ENCODE results near the gene MTMR1.
A peak's percentile ranks its signal among the peaks of the same experiment; 100 is the strongest.

Gene MTMR1

DNA sequence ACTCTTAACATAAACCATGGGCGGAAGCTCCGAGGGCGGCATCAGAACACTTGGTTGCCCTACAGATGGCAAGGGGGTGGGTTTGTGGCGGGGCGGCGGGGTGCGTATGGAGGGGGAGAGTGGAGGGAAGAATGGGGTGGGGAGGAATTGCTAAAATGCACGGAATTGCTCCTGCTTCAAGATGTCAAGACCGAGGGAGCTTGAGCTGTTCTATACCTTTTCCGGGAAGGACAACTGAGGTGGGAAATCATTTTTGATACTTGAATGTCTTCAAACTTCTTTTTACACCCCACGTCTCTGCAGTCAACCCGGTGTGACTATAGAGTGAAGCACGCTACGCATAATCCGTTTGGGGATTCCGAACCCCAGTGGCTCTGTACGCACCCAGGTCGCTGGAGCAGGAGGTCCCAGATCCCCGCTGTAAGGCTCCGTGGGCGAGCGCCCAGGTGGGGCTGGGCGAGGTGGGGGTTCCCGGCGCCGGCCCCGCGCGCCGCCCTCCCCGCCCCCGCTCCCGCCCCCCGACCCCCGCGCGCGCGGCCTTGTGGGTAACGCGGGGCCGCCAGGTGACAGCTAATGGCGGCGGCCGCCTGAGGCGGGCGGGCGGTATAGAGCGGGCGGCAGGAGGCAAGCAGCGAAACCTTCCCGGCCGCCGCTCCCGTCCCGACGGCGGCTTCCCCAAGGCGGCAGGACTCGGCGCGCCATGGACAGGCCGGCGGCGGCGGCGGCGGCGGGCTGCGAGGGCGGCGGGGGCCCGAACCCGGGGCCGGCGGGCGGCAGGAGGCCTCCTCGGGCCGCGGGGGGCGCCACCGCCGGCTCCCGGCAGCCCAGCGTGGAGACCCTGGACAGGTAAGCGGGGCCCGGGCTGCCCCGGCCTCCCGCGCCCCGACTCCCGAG, at the start of gene MTMR1:
TSS of gene MTMR1 (plus strand) at position 566 of the 894 bp plus-strand sequence. CDS start at position 701, 135 bp downstream.
- no peak for DNase-seq

DNA sequence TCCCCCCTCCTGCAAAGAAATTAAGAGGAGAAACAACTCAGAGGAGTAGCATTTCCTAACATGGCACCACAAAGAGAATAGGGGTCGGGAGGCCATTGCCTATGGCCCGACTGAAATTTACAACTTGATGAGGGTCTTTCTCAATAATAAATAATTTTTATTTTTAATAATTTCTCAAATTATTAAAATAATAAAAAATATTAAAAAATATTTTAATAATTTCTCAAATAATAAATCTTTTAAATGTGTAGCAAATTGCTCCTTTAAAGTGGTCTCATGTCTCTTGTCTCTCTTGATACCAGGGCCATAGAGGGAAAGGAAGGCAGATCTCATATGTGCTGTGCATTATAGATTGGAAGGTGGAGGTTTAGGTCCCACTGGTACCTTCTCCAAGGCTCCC, 49.2 kb upstream of the MTMR1 start:
- DNase-seq = no peak

DNA sequence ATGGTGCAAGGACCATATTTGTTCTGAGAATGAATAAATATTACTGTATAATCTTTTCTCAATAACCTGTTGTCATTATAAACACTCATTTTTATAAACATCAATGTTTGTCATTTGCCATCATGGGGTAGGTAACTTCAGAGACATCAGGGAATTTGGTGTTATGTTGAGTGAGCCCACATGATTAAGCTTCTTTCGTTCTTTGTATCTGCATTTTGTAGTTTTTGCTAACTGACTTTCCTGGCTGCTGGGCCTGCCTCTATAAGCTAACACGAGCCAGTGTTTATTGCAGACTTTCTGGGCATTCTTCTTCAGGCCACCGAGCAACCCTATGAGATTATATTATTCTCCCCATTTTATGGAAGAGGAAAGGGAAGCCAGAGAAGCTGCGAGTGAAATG, 48.8 kb upstream of the MTMR1 start:
- DNase-seq = no peak

DNA sequence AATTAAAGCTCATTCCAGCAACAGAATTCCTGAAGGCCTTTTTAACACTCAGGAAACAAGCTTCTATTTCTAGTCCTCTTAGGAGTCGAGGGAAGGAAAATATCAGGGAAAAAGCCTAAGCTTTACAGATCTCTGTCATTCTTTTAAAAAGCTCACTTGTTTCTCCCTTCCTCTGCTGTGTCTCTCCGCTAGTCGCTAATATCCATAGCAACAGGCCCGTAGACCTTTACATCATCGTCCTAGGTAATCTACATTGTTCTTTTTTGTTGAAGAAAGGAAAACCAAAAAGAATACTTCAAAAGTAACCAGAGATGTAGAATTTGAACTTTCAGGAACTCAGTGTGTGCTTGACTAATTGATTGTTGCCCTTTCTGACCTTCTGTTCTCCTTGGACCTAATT, 45.9 kb upstream of the MTMR1 start:
- DNase-seq = no peak

GRCh38 chrX:150648296-150648940, 44.8 kb upstream of the MTMR1 start:
- DNase-seq = no peak

GRCh38 chrX:150649096-150649870, 43.9 kb upstream of the MTMR1 start:
- peak; percentile 59 for DNase-seq

DNA sequence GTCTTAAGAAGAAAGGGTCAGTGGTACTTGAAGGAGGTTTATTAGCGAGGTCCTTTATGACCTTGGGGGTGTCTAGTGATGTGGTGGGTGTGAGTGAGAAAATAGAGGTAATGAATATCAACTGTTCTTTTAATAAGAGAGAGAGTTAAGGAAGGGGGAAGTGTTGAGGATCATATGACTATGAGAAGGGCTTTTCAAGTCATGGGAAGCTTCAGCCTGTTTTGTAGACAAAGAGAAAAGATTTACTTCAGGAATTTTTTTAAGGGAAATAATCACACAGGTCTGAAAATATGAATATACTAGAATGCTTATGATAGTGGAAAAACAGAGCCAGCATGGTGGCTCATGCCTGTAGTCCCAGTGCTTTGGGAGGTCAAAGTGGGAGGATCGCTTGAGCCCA, 41.3 kb upstream of the MTMR1 start:
- DNase-seq = no peak

GRCh38 chrX:150655788-150656187, 37.4 kb upstream of the MTMR1 start:
- DNase-seq = no peak

DNA sequence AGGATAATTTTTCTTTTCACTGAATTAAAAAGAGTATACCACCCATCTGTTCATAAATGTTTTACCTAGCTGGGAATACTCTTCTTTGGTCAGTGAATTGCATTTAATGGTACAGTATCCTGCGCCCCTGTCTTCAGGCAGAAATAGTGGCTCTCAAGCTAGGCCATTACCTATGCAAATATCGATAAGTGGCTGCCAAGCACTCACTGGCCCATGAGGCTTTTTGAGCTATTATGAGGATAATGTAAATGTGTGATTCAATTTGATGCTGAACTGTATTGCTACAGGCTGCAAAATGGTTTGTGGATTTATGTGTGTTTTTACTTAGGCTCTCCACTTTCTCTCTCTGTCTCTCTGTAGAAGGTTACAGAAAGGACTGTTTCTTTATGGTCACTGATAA, 30.1 kb upstream of the MTMR1 start:
- no peak for DNase-seq

- no peak for DNase-seq
These were observed 28.9 kb upstream of the MTMR1 start for GRCh38 chrX:150664290-150664689.

DNA sequence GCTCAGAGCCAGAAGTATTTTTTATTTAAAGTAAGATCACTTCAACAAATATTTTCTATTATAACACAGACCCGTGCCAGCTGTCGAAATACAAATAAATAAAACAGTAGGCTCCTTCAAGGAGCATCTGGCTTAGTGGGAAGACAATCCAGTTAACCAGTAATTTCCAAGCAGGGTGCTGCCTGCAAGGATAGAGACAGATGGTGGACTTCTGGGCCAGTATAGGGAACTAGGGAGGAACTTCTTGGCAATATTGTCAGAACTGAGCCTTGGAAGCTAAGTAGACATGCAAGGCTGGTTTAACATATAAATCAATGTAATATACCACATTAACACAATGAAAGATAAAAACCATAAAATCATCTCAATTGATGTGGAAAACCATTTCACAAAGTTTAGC, 17.0 kb upstream of the MTMR1 start:
- no peak for DNase-seq

DNA sequence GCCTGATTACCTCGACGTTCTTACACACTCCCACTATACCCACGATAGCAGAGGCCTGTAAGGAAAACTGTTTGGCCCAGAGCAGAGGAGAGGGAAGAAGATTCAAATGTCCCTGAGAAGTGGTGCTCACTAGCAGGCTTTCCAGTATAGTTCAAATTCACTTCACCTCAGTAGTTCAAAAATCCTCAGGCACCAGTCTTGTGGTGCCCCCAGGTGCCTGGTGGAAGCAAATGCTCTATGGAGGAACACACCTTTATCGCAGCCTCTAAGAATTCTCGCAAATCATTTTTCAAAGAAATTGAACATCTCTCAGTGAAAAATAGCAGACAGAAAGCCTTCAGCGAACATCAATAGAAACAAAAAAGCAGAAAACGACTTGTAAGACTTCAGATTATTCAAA, 12.2 kb upstream of the MTMR1 start:
- DNase-seq = no peak

DNA sequence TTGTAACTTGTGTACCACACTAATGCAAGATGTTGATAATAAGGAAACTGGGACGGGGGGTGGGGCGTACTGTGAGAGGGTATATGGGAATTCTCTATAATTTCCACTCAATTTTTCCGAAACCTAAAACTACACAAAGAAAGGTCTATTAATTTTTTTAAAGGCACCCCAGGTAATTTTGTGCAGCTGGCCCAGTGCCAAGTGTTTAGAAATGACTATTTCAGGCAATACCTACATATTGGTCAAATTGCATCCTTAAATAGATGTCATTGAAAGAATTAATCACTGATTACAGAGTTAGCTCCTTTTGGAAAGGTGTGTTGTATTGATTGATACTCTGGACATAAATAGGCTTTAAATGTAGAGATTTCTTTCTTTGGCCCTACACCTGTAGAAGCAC, 10.1 kb upstream of the MTMR1 start:
- DNase-seq = no peak

DNA sequence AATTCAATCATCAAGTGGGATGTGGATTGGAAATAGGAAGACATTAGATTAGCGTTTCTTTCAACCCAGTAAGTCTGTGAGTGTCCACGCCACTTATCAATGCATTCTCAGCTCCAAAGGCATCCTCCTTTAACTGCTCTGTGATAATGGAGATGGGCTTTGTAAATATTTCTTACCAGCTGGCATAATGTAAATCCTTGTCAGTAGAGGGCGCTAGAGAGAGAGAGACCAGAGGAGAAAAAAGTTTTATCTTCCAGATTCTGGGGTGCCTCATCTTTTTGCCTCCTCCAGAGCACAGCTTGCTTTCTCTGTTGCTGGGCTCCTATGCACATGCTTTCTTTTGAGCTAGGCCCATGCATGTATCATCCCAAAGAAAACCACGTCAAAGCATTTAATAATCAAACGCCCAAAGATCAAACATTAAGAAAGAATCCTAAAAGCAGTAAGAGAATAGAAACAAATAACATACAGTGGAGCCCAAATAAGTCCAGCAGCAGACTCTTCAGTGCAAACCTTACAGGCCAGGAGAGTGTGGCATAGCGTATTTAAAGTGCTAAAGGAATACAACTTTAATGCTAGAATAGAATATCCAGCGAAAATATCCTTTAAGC, 9.6 kb upstream of the MTMR1 start:
- DNase-seq = peak; percentile 26

DNA sequence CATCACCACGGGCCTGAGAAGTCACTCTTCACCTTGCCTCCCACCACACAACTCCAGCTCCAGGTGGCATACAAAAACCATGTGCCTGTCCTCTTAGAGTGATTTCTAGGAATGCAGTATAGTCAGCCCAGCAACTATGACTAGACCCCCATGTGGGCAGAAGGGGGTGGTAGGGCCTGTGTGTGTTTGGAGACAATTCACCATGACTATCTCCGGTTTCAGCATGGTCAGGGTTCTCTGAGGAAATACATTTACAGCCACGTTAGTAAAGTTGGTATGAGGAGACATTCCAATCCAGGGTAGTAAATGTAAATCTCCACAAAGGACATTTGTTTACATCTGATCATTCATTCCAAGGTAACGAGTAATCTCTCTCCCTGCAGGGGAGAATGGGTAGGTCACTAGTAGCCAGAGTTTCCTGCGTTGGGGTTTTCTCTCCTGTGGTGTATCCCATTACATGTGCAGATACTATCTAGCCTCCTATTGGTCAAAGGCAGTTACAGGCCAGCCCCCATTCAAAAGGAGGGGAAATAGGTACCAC, 4.2 kb upstream of the MTMR1 start:
- peak; percentile 95 for DNase-seq

DNA sequence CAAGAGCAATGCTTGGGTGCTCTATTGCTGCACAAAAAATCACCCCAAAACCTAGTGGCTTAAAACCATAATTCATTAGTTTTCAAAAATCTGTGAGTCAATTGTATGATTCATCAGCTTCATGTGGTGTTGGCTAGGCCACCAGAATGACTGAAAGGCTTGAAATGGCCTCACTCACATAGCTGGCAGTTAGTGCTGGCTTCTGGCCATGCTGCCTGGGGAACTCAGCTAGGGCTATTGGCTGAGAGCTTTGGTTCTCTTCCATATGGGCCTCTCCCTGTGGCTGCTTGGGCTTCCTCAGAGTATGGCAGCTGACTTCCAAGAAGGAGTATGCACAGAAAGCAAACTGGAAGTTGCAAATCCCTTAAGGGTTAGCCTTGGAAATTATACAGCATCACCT, 3.1 kb upstream of the MTMR1 start:
- peak; percentile 92 for DNase-seq

DNA sequence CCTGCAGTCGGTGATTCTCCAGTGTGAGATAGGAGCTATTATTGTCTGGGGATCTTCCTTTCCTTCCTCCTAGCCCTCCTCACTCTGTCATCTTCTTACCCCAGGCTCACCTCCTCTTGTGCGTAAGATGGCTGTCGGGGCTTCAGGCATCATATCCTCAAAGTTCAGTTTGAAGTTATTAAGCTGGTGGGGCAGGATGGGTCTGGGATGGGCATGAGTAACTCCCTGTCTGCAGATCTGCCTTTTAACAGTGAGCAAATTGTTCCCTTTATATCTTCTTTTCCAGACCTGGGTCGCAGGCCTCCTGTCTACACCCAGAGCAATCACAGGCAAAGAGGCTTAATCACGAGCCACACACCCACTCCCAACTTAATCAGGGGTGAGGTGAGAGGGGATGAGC, 900 bp upstream of the MTMR1 start:
- no peak for DNase-seq

GRCh38 chrX:150693725-150694574, 754 bp downstream of the MTMR1 start:
- DNase-seq = peak; percentile 37

GRCh38 chrX:150694738-150695410, 1.7 kb downstream of the MTMR1 start:
- DNase-seq = no peak

DNA sequence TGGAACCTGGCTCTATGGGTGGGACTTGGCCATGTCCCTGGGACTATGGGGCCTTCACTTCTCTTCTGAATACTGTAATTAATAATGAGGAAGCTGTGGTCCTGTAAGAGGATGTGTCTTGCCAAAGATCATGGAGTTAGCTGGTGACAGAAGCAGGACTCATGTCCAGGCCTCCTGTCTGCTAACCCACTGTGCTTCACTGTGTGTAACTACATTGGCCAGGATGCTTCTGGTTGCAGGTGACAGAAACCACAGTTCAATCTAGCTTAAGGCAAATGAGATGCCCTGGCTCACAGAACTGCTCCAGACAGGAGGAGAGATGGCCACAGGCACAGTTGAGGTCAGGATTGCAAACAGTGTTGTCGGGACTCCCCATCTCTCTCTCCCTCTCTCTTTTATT, 3.1 kb downstream of the MTMR1 start:
- no peak for DNase-seq

- no peak for DNase-seq
These were observed 3.7 kb downstream of the MTMR1 start for GRCh38 chrX:150696866-150697265.
